NT2/D1 (cell line): ENCODE results near the gene PKHD1.

ENCODE experiments used
- SUZ12 ChIP-seq: IDR thresholded peaks from 2 replicates; pipeline ENCODE4 v1.6.1; 2011; ENCODE audit not compliant: insufficient read length, insufficient read depth; ENCODE audit errors: extremely low read depth
- YY1 ChIP-seq: IDR thresholded peaks from 2 replicates; pipeline ENCODE4 v1.6.1; 2011; ENCODE audit not compliant: insufficient read length, insufficient read depth
- ZNF274 ChIP-seq: IDR thresholded peaks from 2 replicates; pipeline ENCODE4 v1.6.1; 2011; ENCODE audit warnings: mild to moderate bottlenecking, low read depth, low read length

GRCh38 chr6:51854876-51855275 is 232.5 kb downstream of the PKHD1 start:
- TF ChIP-seq SUZ12 (no peak), YY1 (no peak), ZNF274 (no peak)
